Sigmoid colon (tissue), 7 donors: ENCODE data around the gene KCNT1. TPM values are rescaled to one million over a fixed set of nuclear protein-coding genes. Genes with fewer than 3 reads are reported as not detected.

Experiments used
- DNase-seq: peaks from one replicate; pipeline ENCODE4 v3.0.0-alpha.2; 2019
- H3K27ac ChIP-seq, 4 donors: fragments of 200-600 bp; sonication (generic); one replicate each; pipeline ENCODE4 v1.5.1; 2016 to 2019; ENCODE audit warnings: mild to moderate bottlenecking in 1 of 4
- H3K27me3 ChIP-seq, 3 donors: fragments of 200-600 bp; sonication (generic); one replicate each; pipeline ENCODE4 v1.5.1; 2019; ENCODE audit warnings: mild to moderate bottlenecking in 1 of 3
- H3K36me3 ChIP-seq, 4 donors: fragments of 200-600 bp; sonication (generic); one replicate each; pipeline ENCODE4 v1.5.1; 2016 to 2019
- H3K4me1 ChIP-seq, 4 donors: fragments of 200-600 bp; sonication (generic); one replicate each; pipeline ENCODE4 v1.5.1; 2017 to 2019
- H3K4me3 ChIP-seq, 4 donors: fragments of 200-600 bp; sonication (generic); one replicate each; pipeline ENCODE4 v1.5.1; 2017 to 2019; ENCODE audit warnings: mild to moderate bottlenecking in 2 of 4, moderate library complexity in 1 of 4
- H3K9me3 ChIP-seq, 4 donors: fragments of 200-600 bp in 3 of 4; sonication (generic) in 3 of 4; one replicate each; pipeline versions ENCODE4 v1.5.1 to v1.6.1; 2013 to 2019
- CTCF ChIP-seq, 4 experiments: fragments of 450-650 bp in 3 of 4; fragments of 200-600 bp in 1 of 4; IDR thresholded peaks; one replicate each; pipeline ENCODE4 v1.5.1; 2016 to 2019; ENCODE audit warnings: antibody characterized with exemption in 4 of 4, mild to moderate bottlenecking in 3 of 4, moderate library complexity in 2 of 4
- EP300 ChIP-seq, 4 donors: sonication (generic); formaldehyde crosslinking; IDR thresholded peaks; one replicate each; pipeline ENCODE4 v1.6.1; 2017; ENCODE audit warnings: antibody characterized with exemption in 4 of 4
- POLR2A ChIP-seq, 2 donors: fragments of 450-650 bp; IDR thresholded peaks; one replicate each; pipeline ENCODE4 v1.6.1; 2016; ENCODE audit warnings: antibody characterized with exemption in 2 of 2, mild to moderate bottlenecking in 2 of 2, moderate library complexity in 2 of 2
- POLR2AphosphoS5 ChIP-seq, 4 donors: sonication (generic); formaldehyde crosslinking; IDR thresholded peaks; one replicate each; pipeline ENCODE4 v1.6.1; 2017; ENCODE audit warnings: antibody characterized with exemption in 4 of 4
- WGBS, 2 donors: extraction: QIAGEN DNeasy Blood & Tissue Kit; methylation state at CpG; one replicate each; pipeline ENCODE4 v1.1.7; 2013; 5-methylcytosine and 5-hydroxymethylcytosine counted together
- intact Hi-C: fragments of 100-400 bp; cut with DNase I; formaldehyde crosslinking; loops from one replicate; pipeline ENCODE4 v1.15.1; 2023
- polyA plus RNA-seq, 3 donors: library from polyadenylated mRNA; stranded (reverse); fragments of 200-250 nt; gene quantifications; one replicate each; pipeline ENCODE4 v1.2.3, GENCODE V29; 2013
- total RNA-seq, 4 donors: library from RNA; depleted of rRNA; stranded (reverse); fragments of >200 nt; gene quantifications; one replicate each; pipeline ENCODE4 v1.1.0, GENCODE V29; 2016
- donor health status: healthy with polysubstance abuse.
- donor health status: Bipolar disorder and iron deficiency.
- donor health status: healthy.

KCNT1 gene
- total and polyA plus RNA-seq, 7 donors: 0.23 to 0.95 (median 0.32) TPM; not detected in 3

GRCh38 chr9:135787317-135787716 is 85.3 kb downstream of the KCNT1 start:
- intact Hi-C loops: no loop called here
- TF ChIP-seq POLR2AphosphoS5 (IDR thresholded peaks at IDR 0.05) (no peak), CTCF (IDR thresholded peaks at IDR 0.05) (no peak), EP300 (IDR thresholded peaks at IDR 0.05) (no peak), POLR2A (IDR thresholded peaks at IDR 0.05) (no peak)
- Histone ChIP-seq H3K27ac (no peak overlapping the region), H3K27me3 (peaks cover 0 to 24% (median 0%) of the 10 kb centered on the region in 3 donors), H3K4me1 (no peaks in the 10 kb centered on the region), H3K36me3 (no peaks in the 10 kb centered on the region), H3K4me3 (no peak overlapping the region), H3K9me3 (no peaks in the 10 kb centered on the region)
- DNase-seq: no peak
- 81 to 83% methylated on average over 16 of the region's 16 CpGs for WGBS, 2 donors

GRCh38 chr9:135787776-135788575 is 86.0 kb downstream of the KCNT1 start:
- intact Hi-C loops: no loop called here

GRCh38 chr9:135788576-135789300 is 86.8 kb downstream of the KCNT1 start:
- no peaks in the 10 kb centered on the region for H3K4me1 ChIP-seq
- 52 to 73% methylated on average over 36 of the region's 36 CpGs for WGBS, 2 donors
- no peak overlapping the region for H3K4me3 ChIP-seq
- TF ChIP-seq POLR2AphosphoS5 (IDR thresholded peaks at IDR 0.05): no peak
- no peak for TF ChIP-seq EP300 (IDR thresholded peaks at IDR 0.05)
- no peak for TF ChIP-seq POLR2A (IDR thresholded peaks at IDR 0.05)
- no peak for TF ChIP-seq CTCF (IDR thresholded peaks at IDR 0.05)
- H3K9me3 ChIP-seq: no peaks in the 10 kb centered on the region
- H3K27ac ChIP-seq: no peak overlapping the region
- no peaks in the 10 kb centered on the region for H3K36me3 ChIP-seq
- DNase-seq: no peak
- peaks cover 0 to 15% (median 0%) of the 10 kb centered on the region in 3 donors for H3K27me3 ChIP-seq
- intact Hi-C loops: no loop called here

More at GRCh38 chr9:135787776-135788575, 86.0 kb downstream of the KCNT1 start:
- no peaks in the 10 kb centered on the region for H3K9me3 ChIP-seq
- no peaks in the 10 kb centered on the region for H3K36me3 ChIP-seq
- no peak overlapping the region for H3K27ac ChIP-seq
- no peak overlapping the region for H3K4me3 ChIP-seq
- TF ChIP-seq EP300 (IDR thresholded peaks at IDR 0.05): no peak
- TF ChIP-seq POLR2A (IDR thresholded peaks at IDR 0.05): no peak
- TF ChIP-seq CTCF (IDR thresholded peaks at IDR 0.05): no peak
- no peak for TF ChIP-seq POLR2AphosphoS5 (IDR thresholded peaks at IDR 0.05)
- DNase-seq: no peak
- H3K4me1 ChIP-seq: no peaks in the 10 kb centered on the region
- WGBS, 2 donors: 88% methylated on average over 38 of the region's 38 CpGs
- peaks cover 0 to 21% (median 0%) of the 10 kb centered on the region in 3 donors for H3K27me3 ChIP-seq

- Histone ChIP-seq H3K4me3 (no peak overlapping the region), H3K36me3 (no peaks in the 10 kb centered on the region), H3K9me3 (no peaks in the 10 kb centered on the region), H3K4me1 (no peaks in the 10 kb centered on the region), H3K27me3 (peaks cover 0 to 15% (median 0%) of the 10 kb centered on the region in 3 donors), H3K27ac (no peak overlapping the region)
- intact Hi-C loops: no loop called here
- whole genome bisulfite sequencing, 2 donors: 79 to 89% methylated on average over 13 of the region's 13 CpGs
- TF ChIP-seq CTCF (IDR thresholded peaks at IDR 0.05) (no peak), EP300 (IDR thresholded peaks at IDR 0.05) (no peak), POLR2AphosphoS5 (IDR thresholded peaks at IDR 0.05) (no peak), POLR2A (IDR thresholded peaks at IDR 0.05) (no peak)
- DNase-seq: no peak
Observed at GRCh38 chr9:135789838-135790291, 87.9 kb downstream of the KCNT1 start.
